ENCODE measurements around the gene ICAM5. TPM values are rescaled to one million over a fixed set of nuclear protein-coding genes. Genes with fewer than 3 reads are reported as not detected.

The ICAM5 gene
- total and polyA plus RNA-seq, 9 of the 15 experiments (the other 6 are each of a cell fraction or from before 2014, with no cell fraction given): 0.10 to 114 (median 13.7) TPM

GRCh38 chr19:10245189-10245939 is 44.4 kb upstream of the ICAM5 start:
- H4K20me1 ChIP-seq (replicated peaks; ENCODE audit: control insufficient read depth, insufficient read depth, low read length): no peaks in the 10 kb centered on the region
- 56% methylated on average over 9 of the region's 9 CpGs for WGBS (ENCODE audit: insufficient coverage, low coverage, missing lambda C conversion rate)
- H3K27me3 ChIP-seq (ENCODE audit: control insufficient read depth in 2 of 2, insufficient read depth in 2 of 2, low read length in 2 of 2): no peaks in the 10 kb centered on the region
- no peaks in the 10 kb centered on the region; the same call in 1 of the 2 replicates for H3K9me3 ChIP-seq (replicated peaks; ENCODE audit: control insufficient read depth, insufficient read depth, low read depth, low read length)
- peak; percentile 54; the same call in 1 of the 2 replicates for TF ChIP-seq SPI1 (IDR thresholded peaks at IDR 0.05; ENCODE audit: borderline replicate concordance, low read depth, low read length)
- no peak for TF ChIP-seq ETV5 (CRISPR knock-in tag; IDR thresholded peaks at IDR 0.05; ENCODE audit: low read depth)
- no peak overlapping the region for H3K4me2 ChIP-seq (ENCODE audit: insufficient read depth, low read length)
- FAIRE-seq (no peak), DNase-seq (ENCODE audit: extremely low read depth in 1 of 4, low spot score in 3 of 4) (peak in 1 of 4 experiments; percentile 5), ATAC-seq (no peak)
- H3K27ac ChIP-seq (ENCODE audit: extremely low read depth, low read depth, low read length): no peak overlapping the region
- peaks cover 1 to 3% of the 10 kb centered on the region in 2 experiments; a peak in 4 of 5 replicates for H3K4me1 ChIP-seq (replicated peaks in 1 of 2; ENCODE audit: control insufficient read depth in 2 of 2, insufficient read depth in 2 of 2, low read length in 2 of 2)
- CTCF ChIA-PET (ENCODE audit: low intra/inter-chr PET ratio): interaction anchor here (0.7 kb wide), 1 partner anchor 104 kb away, joined by 3 read pairs; no protein-coding TSS in a partner anchor
- no peak overlapping the region for H3K9ac ChIP-seq (ENCODE audit: insufficient read depth in 1 of 2, low read depth in 2 of 2, low read length in 2 of 2)
- in situ Hi-C loops (cut with MboI): loop anchor here (5.0 kb wide), 1 partner anchor 318 kb away; no protein-coding TSS in a partner anchor
- H3K9me1 ChIP-seq (ENCODE audit: control insufficient read depth, insufficient read depth, low read length): no peaks in the 10 kb centered on the region
- no TSS peak for BruUV-seq (replicated peaks)
- no peak overlapping the region for H3K4me3 ChIP-seq
- no peaks in the 10 kb centered on the region for H3K36me3 ChIP-seq (ENCODE audit: control insufficient read depth, insufficient read depth, low read length)
- intact Hi-C loops (cut with micrococcal nuclease): no loop called here
- H3K79me2 ChIP-seq (ENCODE audit: control insufficient read depth, insufficient read depth, low read length): no peaks in the 10 kb centered on the region
- POLR2A ChIA-PET: interaction anchor here (0.7 to 0.8 kb wide), 2 partner anchors 16 to 63 kb away, joined by 3 read pairs; no protein-coding TSS in a partner anchor
- no peak overlapping the region for H2AFZ ChIP-seq (ENCODE audit: low read depth, low read length)

- H3K36me3 ChIP-seq (ENCODE audit: control insufficient read depth, insufficient read depth, low read length): no peaks in the 10 kb centered on the region
- peaks cover 0 to 14% of the 10 kb centered on the region in 2 experiments; a peak in 3 of 5 replicates for H3K4me1 ChIP-seq (replicated peaks in 1 of 2; ENCODE audit: control insufficient read depth in 2 of 2, insufficient read depth in 2 of 2, low read length in 2 of 2)
- H3K27me3 ChIP-seq (ENCODE audit: control insufficient read depth in 2 of 2, insufficient read depth in 2 of 2, low read length in 2 of 2): no peaks in the 10 kb centered on the region
- no peaks in the 10 kb centered on the region for H3K9me1 ChIP-seq (ENCODE audit: control insufficient read depth, insufficient read depth, low read length)
- H3K9me3 ChIP-seq (replicated peaks; ENCODE audit: control insufficient read depth, insufficient read depth, low read depth, low read length): no peaks in the 10 kb centered on the region; the same call in 1 of the 2 replicates
- H2AFZ ChIP-seq (ENCODE audit: low read depth, low read length): no peak overlapping the region
- no peak for TF ChIP-seq ZBTB49 (CRISPR knock-in tag; IDR thresholded peaks at IDR 0.05; ENCODE audit: borderline replicate concordance)
- no peak for TF ChIP-seq ZNF316 (IDR thresholded peaks at IDR 0.05)
- TF ChIP-seq CLOCK (CRISPR knock-in tag; IDR thresholded peaks at IDR 0.05; ENCODE audit: borderline replicate concordance): no peak
- TF ChIP-seq OTX1 (CRISPR knock-in tag; IDR thresholded peaks at IDR 0.05): no peak
- no peak overlapping the region for H3K27ac ChIP-seq (ENCODE audit: extremely low read depth, low read depth, low read length)
- WGBS (ENCODE audit: insufficient coverage, low coverage, missing lambda C conversion rate): 45% methylated on average over 6 of the region's 6 CpGs
- no peak overlapping the region for H3K4me2 ChIP-seq (ENCODE audit: insufficient read depth, low read length)
- no TSS peak for BruUV-seq (replicated peaks)
- no peak for FAIRE-seq
- POLR2A ChIA-PET: interaction anchor here (0.6 to 0.7 kb wide), 2 partner anchors 64 to 132 kb away, joined by 3 read pairs; no protein-coding TSS in a partner anchor
- no peak overlapping the region for H3K9ac ChIP-seq (ENCODE audit: insufficient read depth in 1 of 2, low read depth in 2 of 2, low read length in 2 of 2)
- DNase-seq (ENCODE audit: extremely low read depth in 1 of 4, low spot score in 3 of 4): no peak
- no peak overlapping the region for H3K4me3 ChIP-seq
- intact Hi-C loops (cut with micrococcal nuclease): no loop called here
- no peaks in the 10 kb centered on the region for H3K79me2 ChIP-seq (ENCODE audit: control insufficient read depth, insufficient read depth, low read length)
- no peak for ATAC-seq
- in situ Hi-C loops (cut with MboI): loop anchor here (5.0 kb wide), 1 partner anchor 319 kb away; no protein-coding TSS in a partner anchor
- CTCF ChIA-PET (ENCODE audit: low intra/inter-chr PET ratio): no interaction called here
- H4K20me1 ChIP-seq (replicated peaks; ENCODE audit: control insufficient read depth, insufficient read depth, low read length): no peaks in the 10 kb centered on the region
Observed at GRCh38 chr19:10246511-10246910, 43.2 kb upstream of the ICAM5 start.

Data from K562 (cell line).